CD4-positive, CD25-positive, alpha-beta regulatory T cell (primary cell): Measurements from ENCODE around the gene SF3B6. TPM values are rescaled to one million over a fixed set of nuclear protein-coding genes. Genes with fewer than 3 reads are reported as not detected.
"Not testable (repeated sequence)": the region's sequence is repeated elsewhere in the genome, so short reads cannot be mapped to it uniquely, and the experiment has no call there.

Experiments used
- ATAC-seq, 2 donors: fragments of 150-1000 bp; cut with Tn5 transposase; one replicate each; pipeline ENCODE4 v1.10.0; 2021; ENCODE audit warnings: low read depth in 2 of 2, moderate number of reproducible peaks in 2 of 2, moderate library complexity in 1 of 2
- DNase-seq, 3 donors: peaks; one replicate each; pipeline versions ENCODE4 v3.0.0 to v3.0.0-alpha.2; 2012 to 2022; ENCODE audit warnings: mixed read lengths in 1 of 3
- H3K27ac ChIP-seq: one replicate; pipeline ENCODE4 v1.7.0; 2013; ENCODE audit warnings: mild to moderate bottlenecking, low read length; ENCODE audit not compliant: insufficient read depth, poor library complexity, severe bottlenecking
- H3K27me3 ChIP-seq: one replicate; pipeline ENCODE4 v1.7.0; 2013; ENCODE audit warnings: low read length; ENCODE audit not compliant: control insufficient read depth, insufficient read depth
- H3K36me3 ChIP-seq: one replicate; pipeline ENCODE4 v1.7.0; 2013; ENCODE audit warnings: mild to moderate bottlenecking, low read length, moderate library complexity; ENCODE audit not compliant: control insufficient read depth, insufficient read depth
- H3K4me1 ChIP-seq: 2 replicates; pipeline ENCODE4 v1.7.0; 2013; ENCODE audit warnings: mild to moderate bottlenecking, low read length; ENCODE audit not compliant: insufficient read depth, control insufficient read depth, poor library complexity, severe bottlenecking
- H3K4me3 ChIP-seq: one replicate; pipeline ENCODE4 v1.7.0; 2013; ENCODE audit warnings: low read depth, mild to moderate bottlenecking, low read length, moderate library complexity
- H3K9me3 ChIP-seq, 2 experiments: 1 replicate in 1 of 2; 2 replicates in 1 of 2; pipeline ENCODE4 v1.7.0; 2013; ENCODE audit warnings: low read length in 2 of 2, mild to moderate bottlenecking in 1 of 2, moderate library complexity in 1 of 2; ENCODE audit not compliant: control insufficient read depth in 2 of 2
- H3K27ac Mint-ChIP-seq, 3 donors: one replicate each; pipeline ENCODE4 v1.8.0; 2020 to 2022; ENCODE audit warnings: mild to moderate bottlenecking in 3 of 3, mixed read lengths in 3 of 3, moderate library complexity in 2 of 3
- H3K27me3 Mint-ChIP-seq: one replicate; pipeline ENCODE4 v1.8.0; 2022; ENCODE audit warnings: mild to moderate bottlenecking, mixed read lengths
- H3K36me3 Mint-ChIP-seq: one replicate; pipeline ENCODE4 v1.8.0; 2020; ENCODE audit warnings: mixed read lengths
- H3K4me1 Mint-ChIP-seq, 4 donors: one replicate each; pipeline ENCODE4 v1.8.0; 2020 to 2022; ENCODE audit warnings: mixed read lengths in 4 of 4, mild to moderate bottlenecking in 1 of 4
- H3K4me3 Mint-ChIP-seq, 4 donors: one replicate each; pipeline ENCODE4 v1.8.0; 2020 to 2022; ENCODE audit warnings: mild to moderate bottlenecking in 4 of 4, mixed read lengths in 4 of 4, moderate library complexity in 3 of 4
- H3K9me3 Mint-ChIP-seq, 7 donors: one replicate each; pipeline ENCODE4 v1.8.0; 2020 to 2022; ENCODE audit warnings: mixed read lengths in 7 of 7, mild to moderate bottlenecking in 3 of 7, moderate library complexity in 2 of 7
- polyA plus RNA-seq, 4 donors: library from polyadenylated mRNA; unstranded; fragments of 300-500 nt; fragmentation: Illumina TruSeq; gene quantifications; one replicate each; pipeline ENCODE4 v1.2.3, GENCODE V29; 2021
- total RNA-seq: library from RNA; stranded (reverse); gene quantifications from one replicate; pipeline ENCODE4 v1.2.3, GENCODE V29; 2022

Gene SF3B6
- total and polyA plus RNA-seq, 5 donors from 2014 or later, result 62.3 to 255 (median 204) TPM

DNA sequence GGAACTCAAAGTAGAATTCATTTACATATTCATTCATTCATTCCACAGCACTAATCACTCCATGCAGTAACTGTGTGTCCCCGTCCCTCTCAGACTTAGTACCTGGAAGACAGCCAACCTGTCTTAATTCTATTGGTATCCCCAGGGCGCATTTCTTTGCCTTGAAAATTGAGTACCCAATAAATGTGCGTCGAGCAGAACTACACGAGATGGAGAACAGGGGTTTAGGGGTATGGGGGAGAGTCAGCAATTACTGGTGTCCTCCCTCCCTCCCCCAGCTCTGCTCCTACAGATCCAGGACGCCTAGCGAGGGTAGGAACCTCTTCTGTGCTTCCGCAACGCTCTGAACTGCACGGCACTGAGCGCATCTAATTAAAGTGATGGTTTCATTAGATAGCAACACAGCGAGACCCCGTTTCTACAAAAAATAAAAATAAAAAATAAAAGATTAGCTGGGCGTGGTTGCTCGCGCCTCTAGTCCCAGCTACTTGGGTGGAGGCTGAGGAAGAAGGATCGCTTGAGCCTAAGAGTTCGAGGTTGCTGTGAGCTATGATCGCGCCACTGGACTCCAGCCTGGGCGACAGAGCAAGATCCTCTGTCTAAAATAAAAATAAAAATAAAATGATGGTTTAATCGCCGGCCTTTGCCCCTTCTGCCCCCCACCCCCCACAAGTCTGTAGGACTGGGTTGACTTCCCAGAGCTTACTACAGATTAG, 27.2 kb downstream of the SF3B6 start:
- H3K9me3 Mint-ChIP-seq, result no peaks in the 10 kb centered on the region
- H3K4me3 ChIP-seq, result peak overlapping the region; percentile 7
- no peaks in the 10 kb centered on the region for H3K9me3 ChIP-seq
- no peak for ATAC-seq
- no peak overlapping the region for H3K27ac ChIP-seq
- H3K27me3 Mint-ChIP-seq, result peaks cover 15% of the 10 kb centered on the region
- H3K36me3 Mint-ChIP-seq, result no peaks in the 10 kb centered on the region
- peaks cover 23% of the 10 kb centered on the region for H3K27me3 ChIP-seq
- H3K4me1 ChIP-seq, result peaks cover 28% of the 10 kb centered on the region
- peak overlapping the region; percentile 80 to 87 (median 86) for H3K4me3 Mint-ChIP-seq
- no peaks in the 10 kb centered on the region for H3K36me3 ChIP-seq
- H3K27ac Mint-ChIP-seq, result no peak overlapping the region
- no peak for DNase-seq
- H3K4me1 Mint-ChIP-seq, result peaks cover 11 to 32% (median 15%) of the 10 kb centered on the region in 4 donors

DNA sequence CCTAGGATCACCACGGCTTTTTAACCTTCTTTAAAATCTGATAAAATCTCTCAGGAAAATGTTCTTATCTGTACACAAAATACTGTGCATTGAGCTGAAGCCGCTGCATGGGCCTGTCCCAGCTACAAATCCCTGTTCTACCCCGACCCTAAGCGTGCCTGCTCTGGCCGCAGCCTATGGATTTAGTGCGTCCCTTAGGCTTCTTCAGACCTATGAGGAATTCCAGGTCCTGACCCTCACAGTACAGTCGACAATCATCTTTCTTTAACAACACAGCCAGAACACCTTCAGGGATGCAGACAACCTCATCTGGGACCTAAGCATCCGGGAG, 28.5 kb downstream of the SF3B6 start:
- no peak for ATAC-seq
- no peak for DNase-seq

DNA sequence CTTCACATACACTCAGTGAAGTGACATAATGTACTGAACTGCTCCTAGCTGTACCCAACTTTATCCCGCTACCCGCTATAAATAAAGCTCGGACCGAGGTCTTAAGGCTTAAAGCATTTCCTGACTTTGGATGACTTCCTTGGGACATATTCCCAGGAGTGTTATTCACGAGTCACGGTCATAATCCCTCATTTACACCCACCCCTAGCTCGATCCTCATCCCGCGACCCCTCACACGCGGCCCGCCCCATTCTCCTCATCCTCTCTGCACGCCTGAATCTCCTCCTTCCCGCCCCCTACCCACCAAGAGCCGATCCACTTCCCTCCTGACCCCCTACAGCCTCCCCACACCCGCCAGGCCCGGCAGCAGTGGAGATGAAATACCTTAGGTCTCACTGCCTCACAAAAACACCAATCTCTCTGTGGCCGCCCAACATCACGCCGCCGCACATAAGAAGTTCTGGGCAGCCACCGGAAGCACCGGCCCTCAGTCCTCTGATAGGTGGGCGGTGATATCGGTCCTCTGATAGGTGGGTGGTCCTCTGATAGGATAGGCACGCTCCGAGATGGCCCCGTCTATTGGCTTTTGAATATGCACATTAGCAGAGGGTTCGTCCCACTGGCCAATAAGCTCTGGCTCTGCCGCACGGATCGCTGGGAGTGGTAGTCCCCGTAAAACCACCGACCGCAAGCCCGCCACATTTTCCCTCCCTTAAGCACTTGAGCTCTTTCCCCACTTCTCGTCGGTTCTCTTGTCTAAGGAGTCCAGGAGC, 29.0 kb downstream of the SF3B6 start, which contains the start of gene WDCP:
TSS of gene WDCP (minus strand) at position 462 of the 773 bp plus-strand sequence. CDS start 7,897 bp downstream, outside the sequence.
- Histone ChIP-seq H3K36me3 (no peaks in the 10 kb centered on the region), H3K4me3 (peak within 1 kb of the TSS; percentile 94), H3K27ac (no peak within 1 kb of the TSS), H3K9me3 (no peaks in the 10 kb centered on the region), H3K4me1 (peaks cover 28% of the 10 kb centered on the region), H3K27me3 (peaks cover 19% of the 10 kb centered on the region)
- peaks cover 4% of the 10 kb centered on the region for H3K36me3 Mint-ChIP-seq
- H3K4me3 Mint-ChIP-seq, result peak within 1 kb of the TSS; percentile 90 to 100 (median 95)
- H3K27ac Mint-ChIP-seq, result peak within 1 kb of the TSS; percentile 79 to 98 (median 95)
- peaks cover 10% of the 10 kb centered on the region for H3K27me3 Mint-ChIP-seq
- peaks cover 16 to 34% (median 18%) of the 10 kb centered on the region in 4 donors for H3K4me1 Mint-ChIP-seq
- no peaks in the 10 kb centered on the region for H3K9me3 Mint-ChIP-seq
- ATAC-seq, result peak; percentile 100
- DNase-seq, result peak; percentile 91 to 99 (median 93)

More for the DNA sequence above, 28.5 kb downstream of the SF3B6 start:
- peak overlapping the region; percentile 51 for H3K4me3 ChIP-seq
- no peaks in the 10 kb centered on the region for H3K9me3 Mint-ChIP-seq
- H3K4me3 Mint-ChIP-seq, result peak overlapping the region; percentile 90 to 100 (median 95)
- peak overlapping the region in 1 of 3 donors; percentile 95 for H3K27ac Mint-ChIP-seq
- H3K4me1 Mint-ChIP-seq, result peaks cover 16 to 34% (median 18%) of the 10 kb centered on the region in 4 donors
- peaks cover 28% of the 10 kb centered on the region for H3K4me1 ChIP-seq
- H3K36me3 ChIP-seq, result no peaks in the 10 kb centered on the region
- peaks cover 21% of the 10 kb centered on the region for H3K27me3 ChIP-seq
- no peaks in the 10 kb centered on the region for H3K9me3 ChIP-seq
- peaks cover 10% of the 10 kb centered on the region for H3K27me3 Mint-ChIP-seq
- H3K36me3 Mint-ChIP-seq, result peaks cover 4% of the 10 kb centered on the region
- no peak overlapping the region for H3K27ac ChIP-seq

DNA sequence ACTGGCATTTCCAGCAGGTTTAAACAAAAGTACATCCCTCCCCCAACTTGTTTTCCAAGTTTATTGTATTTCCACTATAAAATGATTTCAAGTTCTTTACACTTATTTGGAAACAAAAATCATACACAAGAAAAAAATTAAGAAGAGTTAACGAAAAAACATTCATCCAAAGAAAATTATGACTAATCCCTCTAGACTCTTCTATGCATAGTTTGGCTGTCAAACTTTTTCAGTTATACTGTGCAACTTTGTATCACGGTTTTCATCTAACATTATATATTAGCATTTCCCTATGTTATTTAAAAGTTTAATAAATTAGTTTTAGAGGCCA, 29.6 kb downstream of the SF3B6 start:
- H3K4me1 Mint-ChIP-seq, result peaks cover 16 to 34% (median 18%) of the 10 kb centered on the region in 4 donors
- H3K9me3 Mint-ChIP-seq, result no peaks in the 10 kb centered on the region
- H3K27ac Mint-ChIP-seq, result peak overlapping the region in 1 of 3 donors; percentile 95
- H3K27me3 Mint-ChIP-seq, result peaks cover 10% of the 10 kb centered on the region
- no peak for ATAC-seq
- no peak overlapping the region for H3K27ac ChIP-seq
- H3K4me1 ChIP-seq, result peaks cover 28% of the 10 kb centered on the region
- peak overlapping the region; percentile 90 to 100 (median 95) for H3K4me3 Mint-ChIP-seq
- H3K36me3 ChIP-seq, result no peaks in the 10 kb centered on the region
- peaks cover 15% of the 10 kb centered on the region for H3K27me3 ChIP-seq
- no peak for DNase-seq
- H3K4me3 ChIP-seq, result peak overlapping the region; percentile 94
- H3K36me3 Mint-ChIP-seq, result peaks cover 4% of the 10 kb centered on the region
- H3K9me3 ChIP-seq, result no peaks in the 10 kb centered on the region

- Mint-ChIP-seq H3K9me3 (no peaks in the 10 kb centered on the region), H3K4me1 (peaks cover 16 to 36% (median 18%) of the 10 kb centered on the region in 4 donors), H3K27me3 (peaks cover 10% of the 10 kb centered on the region), H3K4me3 (peak overlapping the region; percentile 90 to 100 (median 95)), H3K27ac (peak overlapping the region in 1 of 3 donors; percentile 48), H3K36me3 (peaks cover 4% of the 10 kb centered on the region)
- H3K27ac ChIP-seq, result no peak overlapping the region
- H3K4me1 ChIP-seq, result peaks cover 28% of the 10 kb centered on the region
- no peaks in the 10 kb centered on the region for H3K9me3 ChIP-seq
- ATAC-seq (no peak), DNase-seq (no peak)
- no peaks in the 10 kb centered on the region for H3K36me3 ChIP-seq
- peaks cover 11% of the 10 kb centered on the region for H3K27me3 ChIP-seq
- peak overlapping the region; percentile 94 for H3K4me3 ChIP-seq
These were observed 30.3 kb downstream of the SF3B6 start for GRCh38 chr2:24045511-24046508.

DNA sequence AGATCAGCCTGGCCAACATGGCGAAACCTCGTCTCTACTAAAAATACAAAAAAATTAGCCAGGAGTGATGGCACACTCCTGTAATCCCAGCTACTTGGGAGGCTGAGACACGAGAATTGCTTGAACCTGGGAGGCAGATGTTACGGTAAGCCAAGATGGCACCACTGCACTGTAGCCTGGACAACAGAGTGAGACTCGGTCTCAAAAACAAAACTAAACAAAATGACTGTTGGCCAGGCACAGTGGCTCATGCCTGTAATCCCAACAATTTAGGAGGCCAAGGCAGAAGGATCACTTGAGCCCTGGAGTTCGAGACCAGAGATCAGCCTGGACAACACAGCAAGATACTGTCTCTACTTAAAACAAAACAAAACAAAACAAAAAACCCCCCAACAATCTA, 33.0 kb downstream of the SF3B6 start:
- not testable (repeated sequence) for H3K27ac Mint-ChIP-seq, H3K27ac ChIP-seq, H3K4me1 ChIP-seq, ATAC-seq, DNase-seq, H3K9me3 ChIP-seq, H3K4me3 Mint-ChIP-seq, H3K27me3 ChIP-seq, H3K4me3 ChIP-seq, H3K9me3 Mint-ChIP-seq, H3K27me3 Mint-ChIP-seq
- Mint-ChIP-seq H3K36me3 (peaks cover 22% of the 10 kb centered on the region), H3K4me1 (peaks cover 17 to 31% (median 20%) of the 10 kb centered on the region in 4 donors)
- peaks cover 13% of the 10 kb centered on the region for H3K36me3 ChIP-seq

- Histone ChIP-seq H3K27ac (no peak overlapping the region), H3K4me3 (no peak overlapping the region), H3K27me3 (no peaks in the 10 kb centered on the region), H3K36me3 (peaks cover 26% of the 10 kb centered on the region), H3K4me1 (peaks cover 5% of the 10 kb centered on the region), H3K9me3 (no peaks in the 10 kb centered on the region)
- Mint-ChIP-seq H3K4me1 (peaks cover 17 to 28% (median 21%) of the 10 kb centered on the region in 4 donors), H3K9me3 (no peaks in the 10 kb centered on the region), H3K4me3 (no peak overlapping the region), H3K27me3 (no peaks in the 10 kb centered on the region), H3K27ac (no peak overlapping the region), H3K36me3 (peaks cover 36% of the 10 kb centered on the region)
- DNase-seq (no peak), ATAC-seq (no peak)
These were observed 35.6 kb downstream of the SF3B6 start for GRCh38 chr2:24040511-24040910.
